HG02610 (cell line): Measurements from ENCODE around the gene TMC1.

Source experiments
- ATAC-seq: cut with Tn5 transposase; IDR thresholded peaks from one replicate; pipeline ENCODE4 v1.9.1; 2021; ENCODE audit warnings: mild to moderate bottlenecking, moderate library complexity; ENCODE audit not compliant: unreplicated experiment

Gene TMC1

GRCh38 chr9:72665421-72665820 lies 144.0 kb downstream of the TMC1 start:
- ATAC-seq = no peak

- ATAC-seq = no peak
Observed at GRCh38 chr9:72667181-72667580, 145.8 kb downstream of the TMC1 start.

GRCh38 chr9:72674961-72675360 lies 153.6 kb downstream of the TMC1 start:
- ATAC-seq = no peak

- ATAC-seq = no peak
Observed at GRCh38 chr9:72675586-72675985, 154.2 kb downstream of the TMC1 start.

- ATAC-seq = no peak
Observed at GRCh38 chr9:72680593-72681282, 159.3 kb downstream of the TMC1 start.

- ATAC-seq = no peak
Observed at GRCh38 chr9:72681283-72681630, 159.8 kb downstream of the TMC1 start.

- no peak for ATAC-seq
Observed at GRCh38 chr9:72684615-72685014, 163.2 kb downstream of the TMC1 start.

GRCh38 chr9:72685911-72686310 lies 164.5 kb downstream of the TMC1 start:
- ATAC-seq = no peak

GRCh38 chr9:72687331-72687730 lies 165.9 kb downstream of the TMC1 start:
- ATAC-seq = no peak

GRCh38 chr9:72691671-72692070 lies 170.3 kb downstream of the TMC1 start:
- ATAC-seq = no peak

- no peak for ATAC-seq
Observed at GRCh38 chr9:72695365-72695764, 174.0 kb downstream of the TMC1 start.

- ATAC-seq = no peak
Observed at GRCh38 chr9:72696511-72696910, 175.1 kb downstream of the TMC1 start.

- ATAC-seq = no peak
Observed at GRCh38 chr9:72701510-72701909, 180.1 kb downstream of the TMC1 start.

- no peak for ATAC-seq
Observed at GRCh38 chr9:72703574-72703973, 182.2 kb downstream of the TMC1 start.

GRCh38 chr9:72704688-72705375 lies 183.4 kb downstream of the TMC1 start:
- ATAC-seq = no peak

GRCh38 chr9:72718503-72718902 lies 197.1 kb downstream of the TMC1 start:
- no peak for ATAC-seq

GRCh38 chr9:72721067-72721466 lies 199.7 kb downstream of the TMC1 start:
- ATAC-seq = no peak

- ATAC-seq = no peak
Observed at GRCh38 chr9:72726947-72727346, 205.5 kb downstream of the TMC1 start.

- no peak for ATAC-seq
Observed at GRCh38 chr9:72728031-72728770, 206.8 kb downstream of the TMC1 start.

- no peak for ATAC-seq
Observed at GRCh38 chr9:72733895-72734294, 212.5 kb downstream of the TMC1 start.

- ATAC-seq = no peak
Observed at GRCh38 chr9:72734631-72735030, 213.2 kb downstream of the TMC1 start.

- no peak for ATAC-seq
Observed at GRCh38 chr9:72743836-72744235, 222.4 kb downstream of the TMC1 start.
